SU-DHL-6 (cell line): Measurements from ENCODE around the gene C1orf198.

ENCODE experiments used
- EZH2phosphoT487 ChIP-seq: fragments of 200-600 bp; sonication (generic), shearing (Covaris generic); conservative IDR thresholded peaks from 2 replicates; pipeline ENCODE4 v1.6.1; 2018; ENCODE audit warnings: mild to moderate bottlenecking, antibody characterized with exemption, low read length, moderate library complexity, mixed read lengths
- TF ChIP-seq, protein P1 (sequence below): fragments of 200-600 bp; sonication (generic); IDR thresholded peaks from one replicate; pipeline ENCODE4 v1.5.1; 2017; ENCODE audit warnings: antibody characterized with exemption, mild to moderate bottlenecking, low read length, moderate library complexity; ENCODE audit not compliant: insufficient read depth, poor library complexity, severe bottlenecking

DNA sequence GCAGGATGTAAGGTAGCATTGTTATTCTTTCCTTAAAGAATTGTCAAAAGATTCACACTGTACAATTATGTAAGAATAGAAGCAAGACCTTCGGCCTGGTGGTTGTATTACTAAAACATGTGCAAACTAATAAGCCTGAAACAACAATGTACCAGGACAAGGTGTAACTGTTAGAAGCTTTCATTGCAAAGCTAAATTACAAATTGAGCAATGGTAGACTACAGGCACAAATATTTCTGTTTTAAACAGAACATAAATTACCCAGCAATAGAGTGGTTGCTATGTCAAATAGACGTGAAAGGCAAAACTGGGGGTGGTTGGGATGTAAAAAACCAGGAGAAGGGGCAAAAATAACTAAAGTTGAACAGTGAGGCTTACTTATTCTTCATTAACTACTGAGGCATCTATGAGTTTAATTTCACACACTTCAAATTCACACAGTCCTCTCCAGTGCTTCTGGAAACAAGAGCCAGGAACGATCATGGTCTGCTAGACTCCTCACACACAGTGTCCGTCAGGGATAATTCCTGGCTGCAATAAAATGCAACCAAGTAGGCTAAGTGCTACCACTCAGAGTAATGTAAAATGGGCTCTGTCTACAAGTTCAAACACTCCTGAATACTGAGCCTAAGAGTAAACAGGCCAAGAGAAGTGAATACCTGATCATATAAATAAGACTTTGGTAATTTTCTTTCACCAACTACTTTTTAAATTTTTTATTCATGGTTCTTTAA is 39.3 kb upstream of the C1orf198 start:
- TF ChIP-seq, protein P1, sequence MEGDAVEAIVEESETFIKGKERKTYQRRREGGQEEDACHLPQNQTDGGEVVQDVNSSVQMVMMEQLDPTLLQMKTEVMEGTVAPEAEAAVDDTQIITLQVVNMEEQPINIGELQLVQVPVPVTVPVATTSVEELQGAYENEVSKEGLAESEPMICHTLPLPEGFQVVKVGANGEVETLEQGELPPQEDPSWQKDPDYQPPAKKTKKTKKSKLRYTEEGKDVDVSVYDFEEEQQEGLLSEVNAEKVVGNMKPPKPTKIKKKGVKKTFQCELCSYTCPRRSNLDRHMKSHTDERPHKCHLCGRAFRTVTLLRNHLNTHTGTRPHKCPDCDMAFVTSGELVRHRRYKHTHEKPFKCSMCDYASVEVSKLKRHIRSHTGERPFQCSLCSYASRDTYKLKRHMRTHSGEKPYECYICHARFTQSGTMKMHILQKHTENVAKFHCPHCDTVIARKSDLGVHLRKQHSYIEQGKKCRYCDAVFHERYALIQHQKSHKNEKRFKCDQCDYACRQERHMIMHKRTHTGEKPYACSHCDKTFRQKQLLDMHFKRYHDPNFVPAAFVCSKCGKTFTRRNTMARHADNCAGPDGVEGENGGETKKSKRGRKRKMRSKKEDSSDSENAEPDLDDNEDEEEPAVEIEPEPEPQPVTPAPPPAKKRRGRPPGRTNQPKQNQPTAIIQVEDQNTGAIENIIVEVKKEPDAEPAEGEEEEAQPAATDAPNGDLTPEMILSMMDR: no peak
- TF ChIP-seq EZH2phosphoT487: no peak
